NCI-H526 (cell line): ENCODE measurements around the gene MYCN.
"Not testable (repeated sequence)": the region's sequence is repeated elsewhere in the genome, so short reads cannot be mapped to it uniquely, and the experiment has no call there.

ENCODE experiments used
- DNase-seq, 2 experiments: peaks; one replicate each; lab custom pipeline; 2025; lab: John Stamatoyannopoulos, UW

MYCN gene

DNA sequence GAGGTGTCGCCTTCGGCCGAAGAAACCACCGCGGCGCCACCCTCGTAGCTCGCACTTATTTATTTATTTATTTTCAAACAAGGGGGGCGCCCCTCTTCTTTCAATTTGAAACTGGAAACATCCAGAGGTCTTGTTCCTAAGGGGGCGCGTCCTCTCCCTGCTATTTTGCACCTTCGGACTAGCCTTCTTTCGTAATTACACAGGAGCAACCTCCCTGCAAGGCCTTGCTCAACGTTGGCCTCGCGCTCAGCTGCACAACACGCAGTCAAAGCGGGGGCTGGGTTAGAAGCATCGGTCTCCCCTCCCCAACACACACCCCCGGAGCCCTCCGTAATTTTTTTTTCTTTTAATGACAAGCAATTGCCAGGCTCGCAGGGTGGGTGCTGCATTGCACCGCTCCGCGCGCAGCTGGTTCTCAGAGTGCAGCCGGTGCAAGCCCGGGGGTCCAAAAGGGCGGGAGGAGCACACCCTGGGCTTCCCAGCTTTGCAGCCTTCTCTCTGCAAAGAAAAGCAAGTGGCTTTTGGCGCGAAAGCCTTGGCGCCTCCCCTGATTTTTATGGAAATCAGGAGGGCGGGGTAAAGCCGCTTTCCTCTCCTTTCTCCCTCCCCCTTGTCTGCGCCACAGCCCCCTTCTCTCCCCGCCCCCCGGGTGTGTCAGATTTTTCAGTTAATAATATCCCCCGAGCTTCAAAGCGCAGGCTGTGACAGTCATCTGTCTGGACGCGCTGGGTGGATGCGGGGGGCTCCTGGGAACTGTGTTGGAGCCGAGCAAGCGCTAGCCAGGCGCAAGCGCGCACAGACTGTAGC, at the start of gene MYCN:
Gene MYCN, plus strand, starts transcription at position 697 of the 807 bp plus-strand sequence. CDS start 1,515 bp downstream, outside the sequence.
- peak; percentile 100 for DNase-seq

DNA sequence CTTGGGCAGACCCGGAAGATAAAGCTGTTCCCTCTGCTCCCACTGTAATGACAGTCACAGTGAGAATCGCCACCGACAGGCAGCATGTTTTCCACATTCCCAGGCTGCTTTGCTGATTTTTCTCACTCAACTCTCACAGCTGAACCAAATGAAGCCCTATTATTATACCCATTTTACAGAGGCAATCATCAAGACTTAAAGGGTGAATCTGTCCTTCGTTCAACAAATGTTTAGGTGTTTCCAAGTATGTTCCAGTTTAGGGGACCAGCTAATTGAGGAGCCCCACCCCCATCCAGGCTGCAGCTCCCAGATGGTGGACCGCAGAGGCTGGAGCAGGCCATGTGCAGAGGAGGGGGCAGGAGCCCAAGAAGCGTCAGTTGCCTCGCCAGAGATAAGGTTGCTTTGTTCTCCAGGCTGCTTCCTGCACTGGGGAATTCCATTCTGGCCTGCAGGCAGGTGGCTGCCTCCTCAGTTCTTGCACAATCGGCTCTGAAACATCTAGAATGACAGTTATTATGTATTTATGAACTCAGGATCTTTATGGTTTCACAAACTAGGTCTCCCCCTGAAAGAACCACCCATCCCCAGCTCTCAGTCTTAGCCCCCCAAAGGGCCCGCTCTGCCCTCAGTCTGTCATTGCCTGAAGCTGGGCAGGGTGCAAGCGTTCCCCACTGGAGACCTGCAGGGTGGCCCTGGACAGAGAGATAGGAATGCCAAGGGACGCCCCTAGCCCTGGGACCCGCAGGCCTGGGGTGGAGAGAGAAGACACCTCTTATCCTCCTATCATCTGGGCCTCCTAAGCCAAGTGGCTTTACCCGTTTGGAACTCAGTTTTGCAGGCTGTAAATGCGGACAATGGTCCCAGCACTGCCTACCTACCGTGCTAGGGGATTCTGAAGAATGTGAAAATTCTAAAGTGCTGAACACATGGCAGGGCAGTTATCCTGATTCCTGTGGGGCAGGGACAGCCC, 49.1 kb upstream of the MYCN start:
- DNase-seq, result peak; percentile 100

DNA sequence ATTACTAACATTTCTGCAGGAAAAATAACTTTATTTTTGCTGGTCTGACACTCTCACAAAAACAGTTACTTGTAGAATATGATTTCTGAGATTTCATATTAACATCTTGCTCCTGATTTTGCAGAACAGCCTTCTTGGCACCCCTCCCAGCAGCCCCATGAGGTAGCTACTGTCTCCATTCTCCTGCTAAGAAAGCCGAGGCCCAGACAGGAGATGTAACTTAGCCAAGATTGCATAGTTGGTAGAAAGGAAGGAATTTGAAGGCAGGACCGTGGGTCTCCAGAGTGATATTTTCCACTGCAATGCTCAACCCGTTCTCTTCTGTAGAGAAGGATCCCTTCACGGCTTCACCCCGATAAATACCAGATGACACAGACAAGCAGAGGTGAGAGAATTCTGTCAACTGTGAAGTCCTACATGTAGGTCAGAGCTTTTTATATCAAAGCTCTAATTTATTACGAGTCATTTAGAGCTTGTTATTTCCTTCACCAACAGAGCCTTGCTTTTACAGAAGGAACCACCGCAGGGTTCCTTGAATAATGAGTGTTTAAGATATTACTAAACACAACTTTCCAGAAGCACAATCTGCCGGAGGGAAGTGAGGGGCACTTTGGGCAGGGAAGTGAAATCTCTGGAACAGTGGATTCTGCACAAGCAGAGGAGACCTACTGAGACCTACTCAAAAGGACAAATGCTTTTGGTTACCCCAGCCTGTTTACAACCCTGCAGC, 48.0 kb upstream of the MYCN start:
- DNase-seq, result no peak

DNA sequence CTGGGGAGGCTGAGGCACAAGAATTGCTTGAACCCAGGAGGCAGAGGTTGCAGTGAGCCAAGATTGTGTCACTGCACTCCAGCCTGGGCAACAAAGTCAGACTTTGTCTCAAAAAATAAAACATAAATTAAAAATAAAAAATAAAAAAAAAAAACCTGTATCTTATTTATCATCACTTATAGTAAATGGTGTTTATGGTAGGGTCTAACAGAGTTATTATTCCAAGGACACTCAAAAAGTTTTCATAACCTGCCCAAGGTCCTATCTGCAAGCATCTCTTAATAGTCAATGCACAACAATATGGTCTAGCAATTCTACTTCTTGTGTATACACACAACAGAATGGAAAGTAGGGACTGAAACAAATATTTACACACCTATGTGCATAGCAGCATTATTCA, 47.3 kb upstream of the MYCN start:
- peak in 1 of 2 experiments; percentile 92 for DNase-seq

DNA sequence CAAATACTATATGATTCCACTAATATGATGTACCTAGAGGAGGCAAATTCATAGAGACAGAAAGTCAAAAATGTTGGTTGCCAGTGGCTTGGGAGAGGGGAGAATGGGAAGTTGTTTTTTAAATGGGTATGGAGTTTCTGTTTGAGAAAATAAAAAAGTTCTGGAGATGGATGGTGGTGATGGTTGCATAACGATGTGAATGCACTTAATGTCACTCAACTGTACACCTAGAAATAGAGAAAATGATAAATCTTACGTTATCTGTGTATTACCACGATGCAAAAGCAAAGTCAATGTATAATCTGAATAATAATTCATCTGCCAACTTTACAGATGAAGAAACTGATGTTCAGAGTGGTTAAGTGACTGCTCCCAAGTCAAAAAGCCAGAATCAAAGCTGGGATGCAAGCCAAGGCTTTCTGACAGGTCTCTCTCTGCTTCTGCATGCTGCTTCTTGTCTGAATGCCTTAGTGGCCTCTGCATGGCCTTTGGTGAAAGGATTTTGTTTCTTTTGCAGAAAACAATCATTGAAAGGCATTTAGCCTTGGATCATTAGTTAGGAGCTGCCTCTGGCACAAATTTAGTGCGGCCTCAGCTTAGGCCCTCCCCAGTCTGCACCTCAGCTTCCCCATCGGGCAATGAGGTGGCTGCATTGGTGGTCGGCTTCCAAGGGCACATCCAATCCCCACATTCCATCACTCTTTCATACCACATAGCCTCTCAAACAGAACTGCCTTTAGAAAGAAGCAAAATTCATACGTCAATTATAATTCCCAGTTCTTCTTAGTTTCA, 46.5 kb upstream of the MYCN start:
- DNase-seq, result no peak

DNA sequence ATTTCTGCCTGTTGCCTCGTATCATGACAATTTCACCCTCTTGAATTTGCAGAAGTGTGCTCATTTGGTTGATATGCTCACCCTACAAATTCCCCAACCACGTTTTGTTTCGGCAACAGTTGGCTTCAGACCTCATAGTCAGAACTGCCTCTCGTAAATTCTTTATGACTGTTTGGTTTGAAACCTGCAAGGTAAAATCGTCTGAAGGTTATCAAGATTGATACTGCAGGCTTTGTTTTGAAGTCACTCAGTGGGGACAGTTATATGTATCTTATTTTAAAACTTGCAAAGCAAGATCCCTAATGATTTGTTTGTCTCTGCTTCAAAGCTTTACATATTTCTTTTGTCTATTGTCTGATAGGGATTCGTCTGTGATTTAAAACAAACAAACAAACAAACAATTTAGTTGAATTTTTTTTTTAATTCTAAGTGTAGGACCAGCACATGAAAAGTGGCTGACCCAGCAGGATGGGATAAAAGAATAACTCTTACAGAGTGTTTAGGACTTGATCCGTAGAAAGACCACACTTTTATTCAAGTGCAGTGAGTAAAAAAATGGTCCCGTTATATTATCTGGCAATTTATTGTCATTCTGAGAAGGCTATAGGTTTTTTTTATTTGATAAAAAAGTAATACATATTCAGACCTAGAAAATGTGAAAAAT, 45.7 kb upstream of the MYCN start:
- DNase-seq, result peak; percentile 99

DNA sequence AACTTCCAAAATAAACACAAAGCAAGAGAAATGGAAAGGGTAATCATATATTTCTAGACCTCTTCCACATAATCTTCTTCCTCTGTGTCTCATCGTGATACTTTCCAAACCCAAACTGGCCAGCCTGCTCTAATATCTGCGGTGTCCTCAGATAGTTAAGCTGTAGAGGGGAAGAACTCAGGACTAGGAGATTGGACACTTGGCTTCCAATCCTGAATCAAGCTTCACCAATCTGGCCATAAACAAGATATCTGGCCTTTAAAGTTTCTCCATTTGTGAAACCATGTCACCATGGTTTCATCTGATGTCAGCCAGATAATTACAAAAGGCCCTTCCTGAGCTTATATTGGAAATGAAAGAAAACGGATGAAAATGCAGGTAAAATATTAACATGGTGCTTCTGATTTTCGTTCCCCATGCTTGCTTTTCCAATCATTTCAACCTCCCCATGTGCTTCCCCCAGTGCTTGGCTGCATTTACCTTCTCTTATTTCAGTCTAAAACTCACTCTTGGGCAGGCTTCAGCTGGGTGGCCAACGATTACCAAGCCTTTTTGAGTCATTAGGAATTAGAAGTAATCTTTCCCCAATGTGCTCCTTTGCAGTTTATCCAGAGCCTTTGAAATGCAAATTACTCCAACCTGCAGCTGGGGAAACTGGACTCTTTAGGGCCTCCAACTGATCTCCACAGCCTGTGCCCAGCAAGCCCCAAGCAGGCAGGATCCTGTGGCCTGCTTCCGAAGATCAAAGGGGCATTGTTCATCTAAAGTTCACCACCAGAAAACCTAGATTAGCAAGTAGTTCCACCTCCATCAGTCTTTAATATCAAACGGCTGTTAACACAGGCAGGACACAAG, 44.5 kb upstream of the MYCN start:
- DNase-seq, result peak; percentile 100

DNA sequence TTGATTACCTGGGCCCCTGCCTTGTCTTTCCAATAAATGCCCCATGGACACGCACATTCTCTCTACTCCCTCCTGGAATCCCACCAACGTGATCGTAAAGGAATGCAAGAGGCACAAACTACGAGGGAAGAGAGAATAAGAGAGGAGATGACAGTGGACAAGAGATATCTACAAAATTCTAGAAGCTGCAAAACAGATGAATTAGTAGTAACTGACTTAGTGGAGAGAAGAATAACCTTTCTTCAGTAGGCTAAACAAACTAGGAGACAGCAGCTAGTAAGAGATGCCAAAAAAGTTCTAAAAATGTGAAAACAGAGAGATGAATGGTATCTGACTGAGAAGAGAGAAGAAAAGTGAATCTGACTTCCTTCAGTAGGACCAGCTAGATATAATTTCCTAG, 43.5 kb upstream of the MYCN start:
- DNase-seq, result no peak

DNA sequence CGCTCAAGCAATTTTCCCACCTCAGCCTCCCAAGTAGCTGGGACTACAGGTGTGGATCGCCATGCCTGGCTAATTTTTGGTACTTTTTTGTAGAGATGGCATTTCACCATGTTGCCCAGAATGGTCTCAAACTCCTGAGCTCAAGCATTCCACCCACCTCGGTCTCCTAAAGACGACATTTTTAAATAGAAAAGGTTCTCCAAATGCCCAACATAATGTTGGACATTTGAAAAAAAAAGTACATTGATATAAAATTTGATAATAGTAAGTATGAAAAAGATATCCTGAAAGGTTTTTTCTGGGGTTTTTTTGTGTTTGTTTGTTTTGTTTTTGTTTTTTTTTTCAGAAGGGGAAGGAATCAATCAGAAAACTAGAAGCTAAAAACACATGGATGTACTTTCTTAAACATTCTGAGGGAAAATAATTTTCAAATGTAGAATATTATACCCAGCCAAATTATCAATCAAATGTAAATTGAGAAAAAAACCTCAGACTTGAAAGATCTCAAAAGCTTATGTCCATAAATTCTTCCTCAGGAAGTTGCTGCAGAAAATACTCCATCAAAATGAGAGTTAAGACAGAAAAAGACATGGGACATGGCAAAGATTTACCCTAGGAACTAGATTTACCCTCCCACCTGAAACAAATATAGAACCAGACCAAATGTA, 42.8 kb upstream of the MYCN start:
- no peak for DNase-seq

DNA sequence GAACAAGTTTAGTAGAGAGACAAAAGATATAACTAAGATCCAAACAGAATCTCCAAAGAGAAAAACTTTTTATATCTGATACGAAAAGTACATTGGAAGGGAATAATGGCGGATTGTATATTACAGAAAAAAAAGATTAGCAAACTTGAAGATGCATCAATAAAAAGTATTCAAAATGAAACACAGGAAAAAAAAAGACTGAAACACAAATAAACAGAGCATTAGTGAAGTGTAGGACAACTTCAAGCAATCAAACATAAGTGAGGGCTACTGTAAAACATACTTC, 41.1 kb upstream of the MYCN start:
- no peak for DNase-seq

DNA sequence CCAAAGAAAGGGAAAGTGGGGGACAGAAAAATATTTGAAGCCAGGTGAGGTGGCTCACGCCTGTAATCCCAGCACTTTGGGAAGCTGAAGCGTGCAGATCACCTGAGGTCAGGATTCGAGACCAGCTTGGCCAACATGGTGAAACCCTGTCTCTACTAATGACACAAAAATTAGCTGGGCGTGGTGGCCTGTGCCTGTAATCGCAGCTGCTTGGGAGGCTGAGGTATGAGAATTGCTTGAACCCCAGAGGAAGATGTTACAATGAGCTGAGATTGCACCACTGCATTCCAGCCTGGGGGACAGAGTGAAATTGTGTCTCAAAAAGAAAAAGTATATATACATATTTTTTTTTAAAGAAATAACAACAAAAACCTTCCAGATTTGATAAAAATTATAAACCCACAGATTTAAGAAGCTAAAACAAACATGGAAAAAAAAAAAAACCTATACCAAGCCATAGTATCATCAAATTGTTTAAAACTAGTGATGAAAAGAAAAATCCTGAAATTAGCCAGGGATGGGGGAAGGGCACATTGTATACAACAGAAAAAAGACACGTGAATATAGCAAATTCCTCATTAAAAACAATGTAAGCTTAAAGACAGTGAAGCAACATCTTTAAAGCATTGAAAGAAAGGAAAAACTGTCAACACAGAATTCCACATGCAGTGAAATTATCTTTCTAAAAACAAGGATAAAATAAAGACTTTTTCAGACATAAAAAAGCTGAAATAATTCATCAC, 40.4 kb upstream of the MYCN start:
- DNase-seq, result no peak

DNA sequence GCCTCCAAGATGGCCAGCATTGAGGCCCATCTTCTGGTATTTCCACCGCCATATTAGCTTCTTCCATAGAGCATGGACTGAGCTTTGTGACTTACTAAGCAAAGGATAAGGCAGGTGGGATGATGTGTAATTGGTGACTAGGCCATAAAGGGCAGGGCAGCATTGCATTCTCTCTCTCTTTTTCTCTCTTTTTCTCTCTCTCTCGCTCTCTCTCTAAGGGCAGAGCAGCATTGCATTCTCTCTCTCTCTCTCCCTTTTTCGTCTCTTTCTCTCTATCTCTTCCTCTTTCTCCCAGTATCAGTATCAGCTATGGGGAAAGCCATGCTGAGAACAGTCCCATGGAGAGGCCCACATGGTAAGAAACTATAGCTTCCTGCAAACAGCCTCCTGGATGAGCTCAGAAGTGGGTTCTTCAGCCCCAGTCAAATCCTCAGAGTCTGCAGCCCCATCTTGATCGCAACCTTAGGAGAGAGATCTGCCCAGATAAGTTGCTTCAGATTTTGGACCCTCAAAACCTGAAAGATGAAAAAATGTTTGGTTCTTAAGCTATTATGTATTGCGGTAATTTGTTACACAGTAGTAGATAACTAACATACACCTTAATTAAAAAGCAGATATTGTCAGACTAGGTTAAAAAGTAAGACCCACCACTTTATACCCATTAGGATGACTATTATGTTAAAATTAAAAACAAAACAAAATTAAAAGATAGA, 39.1 kb upstream of the MYCN start:
- DNase-seq, result no peak

DNA sequence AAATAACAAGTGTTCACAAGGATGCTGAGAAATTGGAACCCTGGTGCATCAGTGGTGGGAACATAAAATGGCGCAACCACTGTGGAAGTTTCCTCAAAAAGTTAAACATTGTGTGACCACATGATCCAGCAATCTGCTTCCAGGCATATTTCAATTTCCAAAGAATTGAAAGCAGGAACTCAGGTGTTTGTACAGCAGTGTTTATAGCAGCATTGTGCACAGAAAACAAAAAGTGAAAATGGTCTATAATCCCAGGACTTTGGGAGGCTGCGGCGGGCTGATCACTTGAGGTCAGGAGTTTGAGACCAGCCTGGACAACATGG, 38.6 kb upstream of the MYCN start:
- DNase-seq, result no peak

DNA sequence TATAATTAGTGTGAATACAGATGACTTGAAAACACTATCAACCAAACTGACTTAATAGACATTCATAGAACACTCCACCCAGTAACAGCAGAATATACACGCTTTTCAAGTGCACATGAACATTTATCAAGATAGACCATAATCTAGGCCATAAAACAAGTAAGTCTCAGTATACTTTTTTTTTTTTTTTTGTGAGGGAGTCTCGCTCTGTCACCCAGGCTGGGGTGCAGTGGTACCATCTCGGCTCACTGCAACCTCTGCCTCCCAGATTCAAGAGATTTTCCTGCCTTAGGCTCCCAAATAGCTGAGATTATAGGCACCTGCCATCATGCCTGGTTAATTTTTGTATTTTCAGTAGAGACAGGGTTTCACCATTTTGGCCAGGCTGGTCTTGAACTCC, 36.4 kb upstream of the MYCN start:
- DNase-seq, result not testable (repeated sequence)

DNA sequence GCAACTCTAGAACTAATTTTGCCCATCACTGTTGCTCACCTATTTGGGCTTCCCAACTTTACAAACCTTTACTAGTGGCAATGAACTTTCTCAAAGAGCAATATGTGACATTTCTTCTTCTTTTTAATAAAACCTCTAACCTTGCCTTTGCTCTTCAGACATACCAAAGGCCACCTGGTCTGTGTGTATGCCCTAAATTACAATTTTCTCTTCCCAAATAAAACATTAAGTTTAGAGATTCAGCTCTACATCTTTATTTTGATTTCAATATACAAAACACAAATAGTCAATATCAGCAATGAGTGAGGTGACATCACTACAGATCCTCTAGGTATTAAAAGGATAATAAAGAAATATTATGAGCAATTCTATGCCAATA, 35.1 kb upstream of the MYCN start:
- no peak for DNase-seq

DNA sequence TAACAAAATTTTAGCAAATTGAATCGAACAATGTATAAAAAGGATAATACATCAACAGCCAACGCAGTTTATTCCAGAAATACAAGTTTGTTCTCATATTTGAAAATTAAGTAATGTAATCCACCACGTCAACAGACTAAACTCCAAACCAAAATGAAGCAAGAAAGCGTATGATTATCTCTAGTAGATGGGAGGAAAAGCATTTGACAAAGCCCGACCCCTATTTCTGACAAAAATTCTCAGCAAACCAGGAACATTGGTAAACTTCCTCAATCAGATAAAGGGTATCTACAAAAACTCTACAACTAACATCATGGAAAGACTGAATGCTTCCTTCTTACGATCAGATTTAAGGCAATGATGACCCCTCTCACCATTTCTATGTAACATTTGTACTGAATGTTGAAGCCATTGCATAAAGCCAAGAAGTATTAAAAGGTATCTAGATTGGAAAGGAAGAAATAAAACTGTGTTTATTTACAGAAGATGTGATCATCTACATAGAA, 34.3 kb upstream of the MYCN start:
- DNase-seq, result no peak

DNA sequence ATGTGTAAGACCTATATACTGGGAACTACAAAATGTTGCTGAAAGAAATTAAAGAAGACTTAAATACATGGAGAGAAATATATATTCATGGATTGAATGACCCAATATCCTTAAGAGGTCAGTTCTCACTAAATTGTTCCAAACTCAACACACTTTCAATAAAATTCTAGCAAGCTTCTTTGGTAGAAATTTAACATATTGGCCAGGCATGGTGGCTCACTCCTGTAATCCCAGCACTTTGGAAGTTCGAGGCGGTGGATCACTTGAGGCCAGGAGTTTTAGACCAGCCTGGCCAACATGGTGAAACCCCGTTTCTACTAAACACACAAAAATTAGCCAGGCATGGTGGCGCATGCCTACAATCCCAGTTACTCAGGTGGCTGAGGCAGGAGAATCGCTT, 33.6 kb upstream of the MYCN start:
- DNase-seq, result no peak
